HG02623 (cell line): ENCODE data around the gene PHB1.
"Not testable (repeated sequence)": the region's sequence is repeated elsewhere in the genome, so short reads cannot be mapped to it uniquely, and the experiment has no call there.

Experiments
- ATAC-seq: cut with Tn5 transposase; IDR thresholded peaks from one replicate; pipeline ENCODE4 v1.9.1; 2021; ENCODE audit warnings: moderate library complexity; ENCODE audit not compliant: unreplicated experiment

The PHB1 gene

DNA sequence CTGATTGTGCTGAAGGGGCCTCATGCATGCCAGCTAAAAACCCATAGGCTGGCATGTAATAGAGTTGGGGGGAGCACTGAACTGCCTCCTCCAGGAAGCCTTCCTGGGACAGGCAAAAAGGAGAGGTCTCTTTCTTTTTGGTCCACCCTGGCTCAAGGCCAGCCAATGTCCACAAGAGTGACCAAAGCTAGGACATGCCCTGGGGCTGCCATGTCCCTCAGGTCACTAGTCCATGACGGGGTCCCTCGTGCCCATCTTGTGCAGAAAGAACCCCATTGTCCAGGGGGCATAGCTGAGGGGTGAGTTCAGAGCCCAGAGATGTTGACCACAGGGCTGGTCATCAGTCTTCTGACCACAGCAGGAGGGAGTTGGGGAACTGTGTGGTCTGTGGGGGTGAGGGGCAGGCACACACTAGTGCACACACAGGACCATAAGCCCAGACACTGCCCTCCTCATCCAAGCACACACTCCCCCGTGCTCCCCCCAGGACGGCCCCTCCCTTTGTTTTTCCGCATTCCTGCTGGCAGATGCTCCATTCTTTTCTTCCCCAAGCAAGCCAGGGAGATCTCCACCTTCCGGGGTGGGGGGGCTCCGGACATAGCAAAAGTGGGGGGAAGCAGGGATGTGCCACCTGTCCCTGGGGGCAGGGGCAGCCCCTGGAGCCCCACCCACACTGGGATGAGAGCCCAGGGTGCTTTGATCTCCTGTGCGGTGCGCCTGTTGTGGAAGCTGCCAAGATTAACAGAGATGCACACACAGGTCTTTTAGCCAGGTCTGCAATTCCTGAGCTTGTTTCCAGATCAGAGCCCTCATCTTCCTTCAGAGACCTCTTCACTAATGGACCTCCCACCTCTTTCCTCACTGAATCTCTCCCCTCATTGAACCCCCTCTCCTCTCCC is 25.2 kb upstream of the PHB1 start:
- no peak for ATAC-seq

DNA sequence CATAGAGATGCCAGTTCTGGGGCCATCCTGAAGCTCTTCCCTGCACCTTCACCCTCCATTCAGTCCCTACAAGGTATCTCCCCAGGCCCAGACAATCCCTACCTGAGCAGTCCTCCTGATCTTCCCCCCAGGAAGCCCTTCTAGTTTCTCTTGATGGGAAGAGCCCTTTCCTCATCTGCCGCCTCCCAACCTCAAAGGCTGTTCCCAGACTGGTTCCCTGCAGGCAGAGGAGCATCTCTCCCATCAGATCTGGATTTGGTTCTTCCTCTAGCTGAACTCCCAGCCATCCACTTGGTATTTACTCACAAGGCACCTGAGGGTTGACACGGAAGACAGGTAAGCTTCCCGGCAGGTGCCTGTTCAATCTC is 24.6 kb upstream of the PHB1 start:
- no peak for ATAC-seq

DNA sequence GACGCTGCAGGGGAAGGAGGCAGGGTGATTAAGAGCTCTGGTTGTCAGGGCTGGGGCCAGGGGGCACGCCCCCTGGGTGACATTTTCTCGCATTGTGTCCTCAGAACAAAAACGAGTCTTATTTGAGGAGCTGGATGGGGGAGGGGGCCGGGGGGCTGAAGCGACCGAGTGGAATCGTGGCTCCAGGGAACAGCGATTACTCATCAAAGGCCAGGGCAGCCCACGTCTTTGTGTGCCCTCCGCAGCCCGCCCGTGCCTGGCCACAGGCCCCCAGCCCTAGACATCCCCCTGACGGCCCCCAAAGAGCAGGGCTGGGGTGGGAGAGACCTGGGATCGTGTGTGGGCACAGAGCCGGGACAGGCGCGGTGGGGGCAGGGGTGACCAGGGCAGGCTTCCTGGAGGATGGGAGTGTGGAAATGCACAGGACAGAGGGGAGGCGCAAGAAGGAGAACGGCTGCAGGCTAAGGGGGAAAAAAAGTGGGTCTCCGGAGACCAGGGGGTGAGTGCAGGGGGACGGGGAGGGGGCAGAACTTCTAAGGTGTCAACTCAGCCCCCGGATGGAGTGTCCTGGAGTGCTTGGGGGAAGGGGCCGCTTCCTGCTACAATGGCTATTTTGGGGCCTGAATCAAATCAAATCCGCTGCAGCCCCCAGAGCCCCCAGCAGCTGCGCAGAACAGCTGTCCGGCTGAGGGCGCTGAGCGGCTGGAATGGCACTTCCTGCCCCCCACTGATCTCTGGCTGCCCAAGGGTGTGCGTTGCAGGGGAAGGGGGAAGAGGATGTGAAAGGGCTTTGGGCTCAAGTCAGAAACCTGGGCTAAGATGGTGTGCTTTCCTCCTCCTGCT is 24.0 kb upstream of the PHB1 start:
- no peak for ATAC-seq

DNA sequence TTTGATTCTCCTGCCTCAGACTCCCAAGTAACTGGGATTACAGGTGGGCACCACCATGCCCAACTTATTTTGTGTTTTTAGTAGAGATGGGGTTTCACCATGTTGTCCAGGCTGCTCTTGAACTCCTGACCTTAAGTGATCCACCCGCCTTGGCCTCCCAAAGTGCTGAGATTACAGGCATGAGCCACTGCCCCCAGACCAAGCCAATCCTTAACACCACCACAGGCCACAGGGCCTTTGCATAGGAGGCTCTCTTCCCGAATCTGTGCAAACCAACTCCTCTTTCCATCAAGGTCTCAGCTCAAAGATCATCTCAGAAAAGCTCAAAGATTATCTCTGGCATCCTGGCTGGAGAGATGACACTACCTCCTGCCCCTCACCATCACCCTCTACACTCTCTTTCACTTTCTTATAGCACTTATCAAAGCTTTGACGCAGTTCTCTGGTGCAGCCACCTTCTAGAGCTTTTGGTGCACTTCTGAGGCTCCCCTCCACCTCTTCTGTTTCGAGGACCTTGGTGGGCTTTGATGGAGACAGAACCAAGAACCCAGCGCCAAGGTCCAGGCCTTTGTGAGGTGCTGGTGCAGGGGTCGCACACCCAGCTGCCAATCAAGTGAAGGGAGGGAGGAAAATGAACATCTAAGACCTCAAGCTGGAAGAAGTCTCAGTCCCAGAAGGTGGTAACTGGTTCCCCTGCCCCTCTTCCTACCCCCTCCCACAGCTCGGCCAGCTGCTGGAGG is 23.2 kb upstream of the PHB1 start:
- no peak for ATAC-seq

DNA sequence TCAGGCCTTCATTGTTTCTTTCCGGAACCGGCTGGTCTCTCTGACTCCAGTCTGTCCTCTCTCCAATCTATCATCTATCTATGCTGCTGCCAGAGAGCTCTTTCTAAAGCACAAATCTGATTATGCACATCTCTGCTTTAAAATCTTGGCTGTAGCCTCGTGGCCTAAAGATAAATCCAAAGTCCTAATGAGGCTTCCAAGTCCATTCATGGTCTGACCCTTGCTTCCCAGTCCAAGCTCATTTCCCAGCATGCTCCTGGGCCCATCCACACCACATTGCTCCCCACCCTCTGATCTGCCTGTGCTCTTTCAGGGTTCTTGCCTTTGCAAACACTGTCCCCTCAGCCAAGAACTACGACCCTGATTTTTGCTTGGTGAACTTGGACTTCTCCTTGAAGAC is 21.5 kb upstream of the PHB1 start:
- ATAC-seq: no peak

DNA sequence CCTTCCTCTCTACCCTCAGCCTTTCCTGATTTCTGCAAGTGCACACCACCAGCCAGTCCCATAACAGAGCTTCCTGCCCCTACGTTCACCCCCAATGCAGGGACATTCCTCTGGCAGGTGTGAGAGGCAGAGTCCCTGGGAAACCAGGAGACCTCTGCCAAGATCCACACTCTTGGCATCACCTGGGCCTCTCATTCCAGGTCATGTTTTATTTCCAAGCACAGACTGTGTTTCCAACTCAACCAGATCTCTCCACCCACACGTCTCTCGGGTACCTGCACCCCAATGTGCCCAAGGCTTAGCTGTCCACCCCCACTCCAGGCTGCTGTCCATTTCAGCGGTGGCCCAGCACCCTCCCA is 21.0 kb upstream of the PHB1 start:
- no peak for ATAC-seq

DNA sequence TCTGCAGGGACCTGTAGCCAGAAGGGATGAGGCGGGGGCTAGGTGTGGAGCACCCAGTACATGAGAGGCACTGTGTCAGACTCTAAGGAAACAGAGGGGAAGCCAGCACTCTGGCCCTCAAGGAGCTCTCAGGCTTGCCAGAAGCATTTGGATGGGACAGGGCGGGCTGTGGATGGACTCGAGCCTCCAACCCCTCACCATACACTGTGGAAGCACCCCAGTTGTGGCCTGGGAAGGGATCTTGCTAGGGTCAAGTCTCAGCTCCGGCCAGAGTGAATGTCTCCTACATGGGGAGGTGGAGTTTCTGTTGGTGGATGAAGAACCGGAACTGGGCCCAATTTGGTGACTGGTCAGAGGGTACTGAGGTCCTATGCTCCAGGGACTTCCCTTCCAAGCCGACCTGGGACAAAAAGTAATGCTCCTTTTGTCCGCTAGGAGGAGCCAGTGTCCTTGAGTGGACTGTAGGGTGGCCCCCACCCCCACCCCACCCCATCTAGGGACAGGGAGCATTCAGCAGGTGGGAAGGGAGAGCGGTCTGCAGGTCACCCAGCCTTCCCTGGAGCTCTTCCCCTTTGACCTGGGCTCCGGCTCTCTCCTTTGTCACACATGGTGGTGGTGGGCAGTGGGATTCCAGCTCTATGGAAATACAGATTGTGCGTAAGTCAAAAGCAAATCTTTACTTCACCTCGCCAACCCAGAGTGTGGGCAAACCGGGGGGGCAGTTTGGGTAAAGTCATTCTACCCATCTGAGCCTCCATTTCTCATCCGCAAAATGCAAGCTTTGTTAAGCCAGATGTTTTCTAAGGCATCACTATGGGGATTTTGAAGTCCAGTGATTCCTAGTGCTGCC is 20.4 kb upstream of the PHB1 start:
- ATAC-seq: no peak

DNA sequence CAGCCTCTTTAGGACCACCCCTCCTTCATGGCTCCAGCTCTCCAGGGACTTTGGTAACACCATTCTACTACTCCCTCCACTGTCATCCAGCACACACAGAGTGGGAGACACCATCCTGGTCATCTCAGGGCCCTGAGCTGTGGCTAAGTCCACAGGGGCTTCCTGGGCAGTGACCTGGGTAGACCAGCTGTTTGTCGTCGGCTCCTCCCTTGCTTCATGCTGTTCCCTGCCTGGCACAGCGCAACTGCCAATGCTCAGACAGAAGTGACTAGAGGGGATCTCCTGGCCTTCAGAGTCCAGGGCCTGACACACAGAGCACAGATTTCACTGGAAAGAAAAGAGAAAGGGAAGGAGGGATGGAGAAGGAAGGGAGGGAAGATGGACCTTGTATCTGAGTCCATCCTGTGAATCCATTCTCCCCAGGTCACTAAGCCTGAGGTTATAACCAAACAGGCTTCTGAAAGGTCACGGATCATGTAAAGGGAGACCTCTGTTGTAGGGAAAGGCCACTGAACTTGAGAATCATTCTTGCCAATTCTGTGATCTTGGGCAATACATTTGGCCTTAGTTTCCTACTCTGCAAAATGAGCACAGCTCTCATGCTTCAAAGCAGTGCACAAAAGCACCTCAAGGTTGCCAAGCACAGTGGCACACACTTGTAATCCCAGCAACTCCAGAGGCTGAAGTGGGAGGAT is 18.5 kb upstream of the PHB1 start:
- ATAC-seq: no peak

DNA sequence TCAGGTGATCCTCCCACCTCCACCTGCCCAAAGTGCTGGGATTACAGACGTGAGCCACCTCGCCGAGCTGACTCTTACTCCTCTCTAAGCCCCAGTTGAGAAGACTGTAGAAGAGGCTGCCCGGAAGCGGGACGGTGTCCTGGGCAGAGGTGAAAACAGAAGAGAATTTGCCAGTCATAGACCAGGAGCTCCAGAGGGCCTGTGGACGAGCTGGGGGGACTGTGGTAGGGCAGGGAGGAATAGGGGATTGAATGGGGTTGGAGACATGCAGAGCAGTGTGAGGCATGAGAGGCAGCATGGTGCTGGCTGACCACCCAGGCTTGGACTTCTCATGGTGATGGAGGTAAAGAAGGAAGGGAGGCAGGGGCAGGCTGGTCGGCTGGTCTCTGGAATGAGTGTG is 17.1 kb upstream of the PHB1 start:
- ATAC-seq: no peak

DNA sequence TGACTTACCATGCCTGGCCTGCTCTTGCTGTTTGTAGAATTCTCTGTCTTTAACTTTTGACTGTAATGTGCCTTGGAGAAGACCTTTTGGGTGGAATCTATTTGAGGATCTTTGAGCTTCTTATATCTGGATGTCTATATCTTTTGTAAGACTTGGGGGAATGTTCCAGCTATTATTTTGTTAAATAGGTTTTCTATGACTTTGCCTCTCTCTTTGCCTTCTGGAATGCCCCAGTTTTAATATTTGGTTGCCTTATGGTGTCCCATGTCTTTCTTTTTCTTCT is 10.3 kb upstream of the PHB1 start:
- no peak for ATAC-seq

DNA sequence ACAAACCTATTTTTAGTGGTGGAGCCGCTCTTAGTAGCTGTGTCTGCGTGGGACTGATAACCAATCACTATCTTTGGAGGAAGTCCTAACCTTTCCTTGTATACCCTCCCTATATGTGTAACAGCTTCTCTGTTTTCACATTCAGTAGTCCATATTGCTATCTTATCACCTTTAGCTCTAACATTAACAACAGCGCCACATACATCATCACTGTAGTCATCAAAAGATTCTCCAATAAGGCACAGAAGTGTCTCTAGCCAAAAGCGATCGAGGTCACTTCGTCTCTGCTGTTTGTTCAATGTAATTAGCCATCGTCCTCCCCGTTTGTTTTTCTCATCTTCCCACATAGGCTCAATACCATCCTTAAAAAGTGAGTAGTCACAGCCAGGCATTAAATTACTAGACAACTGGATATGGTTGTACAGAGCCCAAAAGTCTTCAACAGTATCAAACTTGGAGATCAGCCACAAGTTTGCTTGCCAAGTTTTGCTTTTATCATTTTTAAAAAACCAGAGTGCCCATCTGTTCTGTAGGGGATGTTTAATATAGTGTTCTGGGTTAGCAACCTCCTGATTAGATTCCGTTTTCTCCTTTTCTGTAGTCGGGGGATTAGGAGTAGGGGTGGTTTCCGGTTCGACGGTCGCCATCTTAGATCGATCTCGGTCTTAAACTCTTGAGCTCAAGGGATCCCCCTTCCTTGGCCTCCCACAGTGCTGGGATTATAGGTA is 9.8 kb upstream of the PHB1 start:
- ATAC-seq: not testable (repeated sequence)

DNA sequence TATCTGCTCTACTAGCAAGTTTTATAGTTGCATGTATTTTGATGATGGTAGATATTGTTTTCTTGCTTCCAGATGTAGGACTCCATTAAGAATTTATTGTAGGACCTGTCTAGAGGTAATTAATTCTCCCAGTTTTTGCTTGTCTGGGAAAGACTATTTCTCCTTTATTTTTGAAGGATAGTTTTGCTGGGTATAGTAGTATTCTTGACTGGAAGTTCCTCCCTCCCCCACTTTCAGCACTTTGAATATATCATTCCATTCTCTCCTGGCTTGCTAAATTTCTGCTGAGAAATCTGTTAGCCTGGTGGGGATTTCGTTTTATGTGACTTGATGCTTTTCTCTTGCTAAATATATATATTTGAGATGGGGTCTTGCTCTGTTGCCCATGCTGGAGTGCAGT is 8.0 kb upstream of the PHB1 start:
- ATAC-seq: no peak

DNA sequence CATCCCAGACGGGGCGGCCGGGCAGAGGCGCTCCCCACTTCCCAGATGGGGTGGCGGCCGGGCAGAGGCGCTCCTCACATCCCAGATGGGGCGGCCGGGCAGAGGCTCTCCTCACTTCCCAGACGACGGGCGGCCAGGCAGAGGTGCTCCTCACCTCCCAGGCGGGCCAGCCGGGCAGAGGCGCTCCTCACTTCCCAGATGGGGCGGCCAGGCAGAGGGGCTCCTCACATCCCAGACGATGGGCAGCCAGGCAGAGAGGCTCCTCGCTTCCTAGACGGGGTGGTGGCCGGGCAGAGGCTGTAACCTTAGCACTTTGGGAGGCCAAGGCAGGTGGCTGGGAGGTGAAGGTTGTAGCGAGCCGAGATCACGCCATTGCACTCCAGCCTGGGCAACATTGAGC is 5.1 kb upstream of the PHB1 start:
- ATAC-seq: not testable (repeated sequence)

DNA sequence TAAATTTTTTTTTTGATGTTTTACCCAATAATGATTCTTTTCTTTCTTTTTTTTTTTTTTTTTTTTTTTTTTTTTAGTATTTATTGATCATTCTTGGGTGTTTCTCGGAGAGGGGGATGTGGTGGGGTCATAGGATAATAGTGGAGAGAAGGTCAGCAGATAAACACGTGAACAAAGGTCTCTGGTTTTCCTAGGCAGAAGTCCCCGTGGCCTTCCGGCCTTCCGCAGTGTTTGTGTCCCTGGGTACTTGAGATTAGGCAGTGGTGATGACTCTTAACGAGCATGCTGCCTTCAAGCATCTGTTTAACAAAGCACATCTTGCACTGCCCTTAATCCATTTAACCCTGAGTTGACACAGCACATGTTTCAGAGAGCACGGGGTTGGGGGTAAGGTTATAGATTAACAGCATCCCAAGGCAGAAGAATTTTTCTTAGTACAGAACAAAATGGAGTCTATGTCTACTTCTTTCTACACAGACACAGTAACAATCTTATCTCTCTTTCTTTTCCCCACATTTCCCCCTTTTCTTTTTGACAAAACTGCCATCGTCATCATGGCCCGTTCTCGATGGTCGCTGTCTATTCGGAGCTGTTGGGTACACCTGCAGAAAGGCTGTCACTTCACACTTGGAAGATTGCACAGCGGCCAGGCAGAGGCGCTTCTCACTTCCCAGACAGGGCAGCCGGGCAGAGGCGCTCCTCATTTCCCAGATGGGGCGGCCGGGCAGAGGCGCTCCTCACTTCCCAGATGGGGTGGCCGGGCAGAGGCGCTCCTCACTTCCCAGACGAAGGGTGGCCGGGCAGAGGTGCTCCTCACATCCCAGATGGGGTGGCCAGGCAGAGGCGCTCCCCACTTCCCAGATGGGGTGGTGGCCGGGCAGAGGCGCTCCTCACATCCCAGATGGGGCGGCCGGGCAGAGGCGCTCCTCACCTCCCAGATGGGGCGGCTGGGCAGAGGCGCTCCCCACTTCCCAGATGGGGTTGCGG is 4.4 kb upstream of the PHB1 start:
- not testable (repeated sequence) for ATAC-seq

DNA sequence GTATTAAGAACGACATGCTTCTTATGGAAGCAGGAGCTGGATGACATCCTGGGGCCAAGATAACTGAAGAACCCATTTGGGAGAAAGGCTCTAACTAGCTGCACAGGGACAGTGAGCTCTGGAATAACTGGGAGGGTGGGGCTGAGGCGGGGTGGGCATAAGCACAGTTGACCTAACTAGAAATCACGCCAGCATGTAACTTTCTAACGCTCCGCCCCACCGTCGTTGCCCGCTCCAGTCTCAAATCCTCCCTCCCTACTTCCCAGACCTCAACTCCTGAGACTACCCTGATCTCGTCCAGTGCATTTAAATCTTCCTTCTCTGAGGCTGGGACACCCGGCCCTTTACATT is 436 bp downstream of the PHB1 start:
- ATAC-seq: no peak

DNA sequence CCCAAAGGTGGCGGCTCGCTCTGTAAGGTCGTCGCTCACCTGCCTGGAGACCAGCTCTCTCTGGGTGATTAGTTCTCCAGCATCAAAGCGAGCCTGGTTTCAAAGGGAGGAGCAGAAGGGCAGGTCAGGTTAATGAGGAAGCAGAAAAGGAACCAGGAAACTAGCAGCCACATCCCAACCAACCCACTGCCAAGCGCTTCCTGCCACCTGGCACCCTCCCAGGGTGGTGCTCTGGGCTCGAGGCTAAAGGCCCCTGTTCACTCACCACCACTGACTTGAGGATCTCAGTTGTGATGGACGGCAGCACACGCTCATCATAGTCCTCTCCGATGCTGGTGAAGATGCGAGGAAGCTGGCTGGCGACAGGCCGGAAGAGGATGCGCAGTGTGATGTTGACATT is 5.6 kb downstream of the PHB1 start:
- no peak for ATAC-seq

DNA sequence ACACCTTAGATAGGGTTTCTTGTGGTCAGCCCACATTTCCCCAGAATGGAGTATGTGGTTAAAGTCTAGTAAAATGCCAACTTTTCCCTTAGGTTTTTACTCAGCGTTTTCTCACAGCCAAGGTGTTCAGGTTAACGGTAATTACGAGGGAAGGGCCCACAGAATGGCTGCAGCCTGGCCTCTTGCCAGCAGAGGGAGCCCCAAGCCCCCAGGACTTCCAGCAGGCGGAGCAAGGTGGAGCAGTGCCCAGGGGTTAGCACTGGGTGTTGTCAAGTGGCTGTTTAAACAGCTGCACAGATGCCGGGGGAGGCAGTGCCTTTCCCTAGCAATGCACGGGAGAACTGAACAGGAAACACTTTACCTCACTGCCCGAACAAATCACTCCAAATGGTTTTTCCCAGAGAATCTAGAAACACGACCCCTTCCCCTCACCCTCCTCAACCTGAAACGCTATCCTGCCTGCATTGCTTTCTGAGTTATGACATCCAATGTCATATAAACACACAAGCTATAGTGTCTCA is 6.6 kb downstream of the PHB1 start:
- ATAC-seq: no peak

DNA sequence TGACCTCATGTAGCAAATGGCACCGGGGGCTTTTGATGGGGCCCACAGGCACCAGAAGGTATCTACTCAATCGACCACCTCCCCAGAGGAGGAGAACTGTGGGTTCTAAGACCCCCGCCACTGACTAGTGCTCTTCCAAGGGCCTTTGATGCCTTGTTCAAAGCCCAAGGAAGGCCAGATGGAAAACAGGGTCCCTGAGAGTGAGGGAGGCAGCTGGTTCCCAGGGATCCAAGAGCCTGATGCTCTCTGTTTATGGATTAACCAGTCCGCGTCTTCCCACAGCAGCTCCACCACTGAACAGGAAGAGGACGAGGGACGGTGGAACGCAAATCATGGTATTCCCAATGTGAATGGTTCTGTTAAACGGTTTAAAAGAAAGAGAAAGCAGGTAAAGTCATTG is 7.6 kb downstream of the PHB1 start:
- no peak for ATAC-seq
